HCT116 (cell line): ENCODE results near the gene TBCCD1. TPM values are rescaled to one million over a fixed set of nuclear protein-coding genes. Genes with fewer than 3 reads are reported as not detected.

ENCODE experiments used
- ATAC-seq: fragments of 200-7000 bp; cut with Tn5 transposase; 2 replicates; pipeline ENCODE4 v1.9.1; 2020; ENCODE audit warnings: mild to moderate bottlenecking, moderate library complexity
- BruUV-seq: library from RNA; stranded (reverse); fragments of 400-500 nt; replicated peaks from 2 replicates; lab custom pipeline; 2021; lab: Mats Ljungman, UMichigan
- CTCF ChIA-PET: fragments of 300-600 bp; sonication (Branson Sonifier 250); formaldehyde crosslinking; loops from one replicate; lab custom pipeline; 2021; ENCODE audit warnings: antibody characterized with exemption; lab: Charles Lee
- POLR2A ChIA-PET: fragments of 300-600, 350-600 bp; sonication (Branson Sonifier 250); formaldehyde crosslinking; loops from one replicate; lab custom pipeline; 2021; ENCODE audit warnings: antibody characterized with exemption; lab: Charles Lee
- RAD21 ChIA-PET, 2 experiments: fragments of 300-600 bp; sonication (Branson Sonifier 250); formaldehyde crosslinking; loops; one replicate each; lab custom pipeline; 2023; ENCODE audit warnings: low total read pairs in 2 of 2; ENCODE audit not compliant: uncharacterized antibody in 2 of 2, unreplicated experiment in 2 of 2, low non-redundant PET in 1 of 2; lab: Charles Lee
- DNase-seq: peaks from one replicate; pipeline ENCODE4 v3.0.0-alpha.2; 2010; ENCODE audit warnings: low read depth, low spot score
- H2AFZ ChIP-seq: fragments of 200-600 bp; shearing (Covaris generic), sonication (generic); 2 replicates; pipeline ENCODE4 v1.6.1; 2017; ENCODE audit warnings: low read depth, mixed run types, mixed read lengths, antibody characterized with exemption, low read length; ENCODE audit not compliant: poor library complexity, severe bottlenecking
- H3K27ac ChIP-seq: 2 replicates; pipeline ENCODE4 v1.5.1; 2012; ENCODE audit warnings: low read depth, low read length
- H3K27me3 ChIP-seq: fragments of 200-600 bp; sonication (generic); 2 replicates; pipeline ENCODE4 v1.6.1; 2016; ENCODE audit warnings: mixed run types, low read length, mixed read lengths; ENCODE audit not compliant: insufficient read depth
- H3K36me3 ChIP-seq, 2 experiments: fragments of 200-500 bp in 1 of 2; fragments of 200-600 bp in 1 of 2; sonication (Bioruptor generic) in 1 of 2; sonication (generic) in 1 of 2; 2 replicates each; pipeline versions ENCODE4 v1.5.1 to v1.6.1; 2014 to 2016; ENCODE audit warnings: low read length in 2 of 2, inconsistent platforms in 1 of 2, mixed read lengths in 1 of 2, mixed run types in 1 of 2; ENCODE audit not compliant: insufficient read depth in 2 of 2, control insufficient read depth in 1 of 2
- H3K4me1 ChIP-seq, 2 experiments: fragments of 200-600 bp in 1 of 2; sonication (generic) in 1 of 2; 2 replicates each; pipeline versions ENCODE4 v1.5.1 to v1.6.1; 2012 to 2017; ENCODE audit warnings: low read length in 2 of 2, inconsistent platforms in 1 of 2, mild to moderate bottlenecking in 1 of 2, mixed read lengths in 1 of 2, mixed run types in 1 of 2, moderate library complexity in 1 of 2; ENCODE audit not compliant: insufficient read depth in 2 of 2, control insufficient read depth in 1 of 2
- H3K4me2 ChIP-seq: fragments of 200-600 bp; sonication (generic); 2 replicates; pipeline ENCODE4 v1.6.1; 2017; ENCODE audit warnings: mixed run types, low read length, mixed read lengths
- H3K4me3 ChIP-seq, 2 experiments: fragments of 200-600 bp in 1 of 2; sonication (generic) in 1 of 2; replicated peaks in 1 of 2; 2 replicates each; pipeline ENCODE4 v1.5.1; 2011 to 2016; ENCODE audit warnings: low read length in 2 of 2, control low read depth in 1 of 2, low read depth in 1 of 2, mild to moderate bottlenecking in 1 of 2, mixed read lengths in 1 of 2, mixed run types in 1 of 2
- H3K79me2 ChIP-seq: fragments of 200-600 bp; sonication (generic); 2 replicates; pipeline ENCODE4 v1.6.1; 2017; ENCODE audit warnings: mild to moderate bottlenecking, mixed run types, low read length, moderate library complexity, mixed read lengths; ENCODE audit not compliant: insufficient read depth
- H3K9ac ChIP-seq: fragments of 200-600 bp; sonication (generic); 2 replicates; pipeline ENCODE4 v1.6.1; 2016; ENCODE audit warnings: low read length, mixed read lengths
- H3K9me2 ChIP-seq: fragments of 200-600 bp; sonication (generic), shearing (Covaris generic); 2 replicates; pipeline ENCODE4 v1.6.1; 2017; ENCODE audit warnings: mixed run types, mild to moderate bottlenecking, moderate library complexity; ENCODE audit not compliant: insufficient read depth
- H3K9me3 ChIP-seq, 2 experiments: fragments of 200-500 bp in 1 of 2; fragments of 200-600 bp in 1 of 2; sonication (Bioruptor generic) in 1 of 2; sonication (generic) in 1 of 2; 2 replicates each; pipeline ENCODE4 v1.6.1; 2014 to 2017; ENCODE audit warnings: low read length in 2 of 2, mixed read lengths in 2 of 2, inconsistent platforms in 1 of 2, low read depth in 1 of 2, mild to moderate bottlenecking in 1 of 2, mixed run types in 1 of 2, moderate library complexity in 1 of 2; ENCODE audit not compliant: control insufficient read depth in 1 of 2, insufficient read depth in 1 of 2
- H4K20me1 ChIP-seq: fragments of 200-600 bp; sonication (generic), shearing (Covaris generic); 2 replicates; pipeline ENCODE4 v1.6.1; 2017; ENCODE audit warnings: mixed run types, mild to moderate bottlenecking, moderate library complexity; ENCODE audit not compliant: insufficient read depth
- CBX3 ChIP-seq: IDR thresholded peaks from 2 replicates; pipeline ENCODE4 v1.6.1; 2012; ENCODE audit warnings: low read depth
- CEBPB ChIP-seq: IDR thresholded peaks from 2 replicates; pipeline ENCODE4 v1.6.1; 2012; ENCODE audit warnings: low read depth
- EGR1 ChIP-seq: IDR thresholded peaks from 2 replicates; pipeline ENCODE4 v1.6.1; 2012; ENCODE audit warnings: low read depth
- ELF1 ChIP-seq: IDR thresholded peaks from 2 replicates; pipeline ENCODE4 v1.6.1; 2012; ENCODE audit warnings: low read depth, borderline replicate concordance
- EZH2 ChIP-seq: fragments of 200-600 bp; sonication (generic); IDR thresholded peaks from 2 replicates; pipeline ENCODE4 v1.6.1; 2017; ENCODE audit warnings: antibody characterized with exemption, mixed run types
- EZH2phosphoT487 ChIP-seq: fragments of 200-600 bp; IDR thresholded peaks from 2 replicates; pipeline ENCODE4 v1.6.1; 2018; ENCODE audit warnings: antibody characterized with exemption, borderline replicate concordance
- FOSL1 ChIP-seq: IDR thresholded peaks from 2 replicates; pipeline ENCODE4 v1.6.1; 2012; ENCODE audit warnings: low read depth
- JUND ChIP-seq: IDR thresholded peaks from 2 replicates; pipeline ENCODE4 v1.6.1; 2012
- MAX ChIP-seq: IDR thresholded peaks from 2 replicates; pipeline ENCODE4 v1.6.1; 2012
- POLR2A ChIP-seq: IDR thresholded peaks from 2 replicates; pipeline ENCODE4 v1.7.0; 2011; ENCODE audit warnings: borderline replicate concordance; ENCODE audit not compliant: insufficient read depth, insufficient read length; ENCODE audit errors: extremely low read depth
- POLR2AphosphoS5 ChIP-seq: IDR thresholded peaks from 2 replicates; pipeline ENCODE4 v1.6.1; 2011; ENCODE audit warnings: mild to moderate bottlenecking, low read depth, low read length, moderate library complexity
- RAD21 ChIP-seq: IDR thresholded peaks from 2 replicates; pipeline ENCODE4 v1.6.1; 2012; ENCODE audit warnings: low read depth, mild to moderate bottlenecking
- SIN3A ChIP-seq: IDR thresholded peaks from 2 replicates; pipeline ENCODE4 v1.6.1; 2012; ENCODE audit warnings: low read depth
- SRF ChIP-seq: IDR thresholded peaks from 2 replicates; pipeline ENCODE4 v1.6.1; 2012; ENCODE audit warnings: low read depth
- TCF7L2 ChIP-seq: IDR thresholded peaks from 2 replicates; pipeline ENCODE4 v1.7.0; 2011; ENCODE audit warnings: borderline replicate concordance, inconsistent platforms; ENCODE audit not compliant: insufficient read depth, insufficient read length; ENCODE audit errors: extremely low read depth
- YY1 ChIP-seq: IDR thresholded peaks from 2 replicates; pipeline ENCODE4 v1.6.1; 2011; ENCODE audit warnings: low read length, low read depth, moderate library complexity, mild to moderate bottlenecking; ENCODE audit not compliant: insufficient replicate concordance; ENCODE audit errors: extremely low read depth
- ZFX ChIP-seq: fragments of 450-650 bp; IDR thresholded peaks from 2 replicates; pipeline ENCODE4 v1.6.1; 2017
- ZNF274 ChIP-seq: fragments of 200-500 bp; sonication (Bioruptor generic); IDR thresholded peaks from 2 replicates; pipeline ENCODE4 v1.6.1; 2014; ENCODE audit warnings: mild to moderate bottlenecking, low read depth, low read length, inconsistent platforms
- intact Hi-C: fragments of 100-400 bp; cut with micrococcal nuclease; formaldehyde crosslinking; loops from 2 replicates; pipeline ENCODE4 v1.10.0; 2022
- total RNA-seq: library from RNA; stranded (reverse); gene quantifications from one replicate; pipeline ENCODE4 v1.2.1, GENCODE V29; 2021; ENCODE audit not compliant: unreplicated experiment
- TF ChIP-seq, protein P1 (sequence below): IDR thresholded peaks from 2 replicates; pipeline ENCODE4 v1.6.1; 2012
- TF ChIP-seq, protein P2 (sequence below): IDR thresholded peaks from 2 replicates; pipeline ENCODE4 v1.6.1; 2011; ENCODE audit warnings: mild to moderate bottlenecking, low read length, moderate library complexity; ENCODE audit not compliant: insufficient replicate concordance; ENCODE audit errors: extremely low read depth

The TBCCD1 gene
- total RNA-seq, 1 experiment from 2014 or later, result 16.8 TPM

GRCh38 chr3:186519021-186519658 lies 48.0 kb downstream of the TBCCD1 start:
- Histone ChIP-seq H3K4me1 (no peaks in the 10 kb centered on the region), H3K27ac (no peak overlapping the region), H3K9me2 (no peaks in the 10 kb centered on the region)
- ATAC-seq, result no peak
- RAD21 ChIA-PET, result no interaction called here
- intact Hi-C loops, result no loop called here
- TF ChIP-seq, protein P1, sequence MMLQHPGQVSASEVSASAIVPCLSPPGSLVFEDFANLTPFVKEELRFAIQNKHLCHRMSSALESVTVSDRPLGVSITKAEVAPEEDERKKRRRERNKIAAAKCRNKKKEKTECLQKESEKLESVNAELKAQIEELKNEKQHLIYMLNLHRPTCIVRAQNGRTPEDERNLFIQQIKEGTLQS, result no peak
- no peak for TF ChIP-seq POLR2A
- no peak for TF ChIP-seq MAX
- no peak for TF ChIP-seq YY1
- TF ChIP-seq EGR1, result no peak
- TF ChIP-seq JUND, result no peak
- TF ChIP-seq SIN3A, result no peak
- TF ChIP-seq RAD21, result no peak
- TF ChIP-seq EZH2, result no peak
- no peak for TF ChIP-seq SRF
- no peak for TF ChIP-seq FOSL1
- no peak for TF ChIP-seq ZNF274
- TF ChIP-seq, all 23 proteins: peak for 0
- DNase-seq, result no peak
- no peaks in the 10 kb centered on the region for H4K20me1 ChIP-seq
- no peak overlapping the region for H3K4me3 ChIP-seq
- H2AFZ ChIP-seq, result no peak overlapping the region
- BruUV-seq, result no TSS peak
- H3K9me3 ChIP-seq, result no peaks in the 10 kb centered on the region
- POLR2A ChIA-PET, result no interaction called here
- H3K36me3 ChIP-seq, result no peaks in the 10 kb centered on the region
- no peak overlapping the region for H3K9ac ChIP-seq
- no peak overlapping the region for H3K4me2 ChIP-seq
- H3K79me2 ChIP-seq, result no peaks in the 10 kb centered on the region
- CTCF ChIA-PET, result no interaction called here
- H3K27me3 ChIP-seq, result peaks cover 17% of the 10 kb centered on the region; the same call in 1 of the 2 replicates

DNA sequence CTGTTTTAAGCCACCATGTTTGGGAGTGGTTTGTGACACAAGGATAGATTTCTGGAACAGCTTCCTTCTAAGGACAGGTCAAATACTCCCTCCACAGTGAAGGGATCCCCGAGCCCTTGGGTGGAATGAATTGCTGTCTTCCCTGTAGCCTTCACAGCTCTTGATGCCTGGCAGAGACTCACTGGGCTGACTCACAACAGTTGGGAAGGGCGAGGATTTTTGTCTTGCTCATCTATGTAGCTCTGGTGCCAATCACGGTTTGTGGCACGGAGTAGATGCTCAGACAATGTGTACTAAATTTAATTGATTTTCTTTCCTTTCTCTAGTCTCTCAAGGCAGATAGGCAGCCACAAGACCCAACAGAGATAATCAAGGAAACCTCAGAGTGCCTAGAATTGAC lies 49.9 kb downstream of the TBCCD1 start:
- intact Hi-C loops, result no loop called here
- Histone ChIP-seq H3K9ac (no peak overlapping the region), H4K20me1 (no peaks in the 10 kb centered on the region), H3K36me3 (no peaks in the 10 kb centered on the region), H3K27me3 (peaks cover 32% of the 10 kb centered on the region; the same call in 1 of the 2 replicates), H3K27ac (no peak overlapping the region), H3K4me3 (no peak overlapping the region), H3K4me1 (no peaks in the 10 kb centered on the region), H3K9me2 (no peaks in the 10 kb centered on the region), H3K9me3 (no peaks in the 10 kb centered on the region), H3K4me2 (no peak overlapping the region), H2AFZ (no peak overlapping the region), H3K79me2 (no peaks in the 10 kb centered on the region)
- ChIA-PET POLR2A (no interaction called here), RAD21 (no interaction called here), CTCF (interaction anchor here (1.0 to 1.2 kb wide), 2 partner anchors 23 to 100 kb away, joined by 3 to 6 read pairs; no protein-coding TSS in a partner anchor)
- no TSS peak for BruUV-seq
- no peak for DNase-seq
- no peak for ATAC-seq
- TF ChIP-seq TCF7L2, result no peak
- TF ChIP-seq RAD21, result no peak
- no peak for TF ChIP-seq CBX3
- no peak for TF ChIP-seq EGR1
- TF ChIP-seq ZFX, result no peak
- TF ChIP-seq, protein P1, result no peak
- TF ChIP-seq CEBPB, result no peak
- TF ChIP-seq EZH2phosphoT487, result no peak
- TF ChIP-seq, protein P2, sequence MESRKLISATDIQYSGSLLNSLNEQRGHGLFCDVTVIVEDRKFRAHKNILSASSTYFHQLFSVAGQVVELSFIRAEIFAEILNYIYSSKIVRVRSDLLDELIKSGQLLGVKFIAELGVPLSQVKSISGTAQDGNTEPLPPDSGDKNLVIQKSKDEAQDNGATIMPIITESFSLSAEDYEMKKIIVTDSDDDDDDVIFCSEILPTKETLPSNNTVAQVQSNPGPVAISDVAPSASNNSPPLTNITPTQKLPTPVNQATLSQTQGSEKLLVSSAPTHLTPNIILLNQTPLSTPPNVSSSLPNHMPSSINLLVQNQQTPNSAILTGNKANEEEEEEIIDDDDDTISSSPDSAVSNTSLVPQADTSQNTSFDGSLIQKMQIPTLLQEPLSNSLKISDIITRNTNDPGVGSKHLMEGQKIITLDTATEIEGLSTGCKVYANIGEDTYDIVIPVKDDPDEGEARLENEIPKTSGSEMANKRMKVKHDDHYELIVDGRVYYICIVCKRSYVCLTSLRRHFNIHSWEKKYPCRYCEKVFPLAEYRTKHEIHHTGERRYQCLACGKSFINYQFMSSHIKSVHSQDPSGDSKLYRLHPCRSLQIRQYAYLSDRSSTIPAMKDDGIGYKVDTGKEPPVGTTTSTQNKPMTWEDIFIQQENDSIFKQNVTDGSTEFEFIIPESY, result no peak
- TF ChIP-seq FOSL1, result no peak
- TF ChIP-seq SRF, result no peak
- TF ChIP-seq POLR2AphosphoS5, result no peak
- no peak for TF ChIP-seq ELF1
- no peak for TF ChIP-seq ZNF274
- TF ChIP-seq EZH2, result no peak
- TF ChIP-seq YY1, result no peak
